Measurements from ENCODE around the gene GOLGA7B.

Gene GOLGA7B

DNA sequence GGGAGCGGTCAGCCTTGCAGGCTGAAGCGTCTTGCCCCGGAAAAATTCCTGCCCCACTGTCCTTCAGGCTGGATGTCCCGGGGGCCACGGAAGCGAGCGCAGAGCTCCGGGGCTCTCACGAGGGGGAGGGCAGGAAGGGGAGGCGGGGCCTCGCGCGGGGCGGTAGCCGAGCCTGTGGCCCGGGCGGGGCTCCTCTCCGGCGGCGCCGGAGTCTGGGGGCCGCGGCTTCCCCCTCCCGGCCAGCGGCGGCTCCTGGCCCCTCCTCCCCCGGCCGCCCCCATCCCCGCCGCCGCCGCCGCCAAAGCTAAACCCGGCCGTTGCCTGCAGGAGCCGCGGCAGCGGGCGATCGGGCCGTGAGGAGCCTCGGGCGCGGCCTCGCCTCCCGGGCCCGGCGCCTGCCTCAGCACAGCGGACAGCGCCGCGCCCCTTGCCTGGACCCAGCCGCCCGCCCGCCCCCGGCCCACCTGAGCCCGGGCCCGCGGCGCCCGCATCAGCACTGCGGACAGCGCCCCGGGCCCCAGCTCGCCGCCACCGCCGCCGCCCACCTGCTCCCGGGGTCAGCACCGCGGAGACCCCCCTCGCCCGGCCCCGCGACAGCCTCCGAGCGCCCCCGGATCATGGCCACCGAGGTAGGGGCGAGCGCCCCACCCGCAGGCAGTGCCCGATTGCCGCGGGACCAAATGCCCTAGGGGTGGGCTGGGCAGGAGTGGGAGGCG, at the start of gene GOLGA7B:
TSS of gene GOLGA7B (plus strand) at position 157 of the 716 bp plus-strand sequence. CDS start at position 618, 461 bp downstream.
- DNase-seq, result peak; percentile 63

GRCh38 chr10:97800474-97800873, 49.2 kb upstream of the GOLGA7B start:
- DNase-seq, result no peak

GRCh38 chr10:97801422-97801821, 48.2 kb upstream of the GOLGA7B start:
- no peak for DNase-seq

GRCh38 chr10:97805096-97805884, 44.4 kb upstream of the GOLGA7B start:
- DNase-seq, result no peak

DNA sequence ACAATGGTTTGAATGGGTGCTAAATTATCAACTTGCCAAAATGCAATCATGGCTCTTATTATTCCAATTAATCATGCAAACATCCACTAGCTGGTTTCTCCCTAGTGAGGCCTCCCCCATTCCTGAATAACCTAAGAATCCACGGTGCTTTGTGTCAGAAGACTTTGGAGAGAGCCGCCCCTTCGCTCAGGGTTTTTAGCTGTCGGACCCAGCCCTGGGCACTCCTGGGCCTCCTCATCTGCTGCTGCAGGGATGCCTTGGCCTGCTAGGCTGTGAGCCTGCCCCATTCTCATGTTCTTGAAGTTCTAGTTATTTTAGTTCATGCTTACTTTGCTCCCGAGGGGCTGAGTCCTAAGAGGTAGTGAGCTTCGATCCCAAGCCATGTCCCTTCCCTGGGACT, 43.7 kb upstream of the GOLGA7B start:
- no peak for DNase-seq

DNA sequence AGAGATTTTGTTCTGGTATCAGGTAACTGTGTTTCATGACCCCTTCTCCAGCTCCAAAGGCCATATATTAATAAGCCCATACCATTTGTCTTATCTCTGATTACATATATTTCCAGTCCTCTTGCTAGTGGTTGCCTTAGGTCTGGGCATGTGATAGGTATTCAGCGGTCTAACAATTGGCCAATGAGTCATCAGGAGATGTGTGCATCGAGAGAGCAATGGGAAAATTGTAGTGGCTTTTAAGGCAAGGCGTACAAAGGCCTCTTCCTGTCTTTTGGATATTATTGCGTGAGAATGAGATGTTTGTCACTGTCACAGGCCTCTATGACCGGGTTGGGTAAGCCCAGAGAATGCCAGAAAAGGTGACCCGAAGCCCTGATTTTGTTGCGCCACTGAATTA, 39.2 kb upstream of the GOLGA7B start:
- DNase-seq, result no peak

DNA sequence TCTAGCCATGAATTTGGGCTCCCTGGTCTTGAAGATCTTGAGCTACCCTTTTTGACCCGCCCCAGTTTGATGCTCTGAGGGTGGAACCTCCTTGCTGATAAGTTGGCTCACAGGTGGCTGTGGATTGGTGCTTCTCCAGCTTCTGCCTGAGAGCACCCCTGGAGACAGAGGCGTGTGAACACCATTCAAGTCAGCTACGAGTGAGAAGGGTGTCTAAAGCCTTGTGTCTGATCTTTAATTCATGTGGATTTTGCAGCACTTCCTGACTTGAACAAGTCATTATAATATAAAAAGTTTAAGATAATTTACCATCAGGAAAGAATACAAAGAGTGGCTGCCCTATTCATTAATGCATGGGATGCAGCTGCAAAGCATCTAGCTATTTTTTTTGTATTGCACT, 37.7 kb upstream of the GOLGA7B start:
- DNase-seq, result no peak

- DNase-seq, result no peak
Observed at GRCh38 chr10:97812696-97813095, 36.9 kb upstream of the GOLGA7B start.

- no peak for DNase-seq
Observed at GRCh38 chr10:97813311-97813710, 36.3 kb upstream of the GOLGA7B start.

- no peak for DNase-seq
Observed at GRCh38 chr10:97814996-97815395, 34.6 kb upstream of the GOLGA7B start.

DNA sequence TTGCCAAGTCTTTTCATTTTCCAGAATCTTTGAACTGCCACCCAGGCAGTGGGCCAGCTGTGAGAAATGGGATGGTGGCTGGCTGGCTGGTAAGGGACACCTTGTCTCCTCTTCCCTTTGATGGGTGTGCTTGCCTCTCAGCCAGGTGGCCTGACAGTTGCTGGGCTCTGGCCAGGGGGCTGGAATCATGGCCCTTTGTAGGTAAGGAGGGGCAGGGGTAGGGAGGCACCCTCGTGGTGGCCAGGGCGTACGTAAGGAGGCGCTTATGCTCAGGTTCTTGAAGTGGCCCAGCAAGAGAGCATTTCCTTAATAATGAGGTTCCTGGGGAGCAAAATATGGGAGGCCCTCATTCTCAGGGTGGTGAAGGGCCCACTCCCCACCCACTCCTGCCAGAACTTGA, 33.0 kb upstream of the GOLGA7B start:
- DNase-seq, result no peak

DNA sequence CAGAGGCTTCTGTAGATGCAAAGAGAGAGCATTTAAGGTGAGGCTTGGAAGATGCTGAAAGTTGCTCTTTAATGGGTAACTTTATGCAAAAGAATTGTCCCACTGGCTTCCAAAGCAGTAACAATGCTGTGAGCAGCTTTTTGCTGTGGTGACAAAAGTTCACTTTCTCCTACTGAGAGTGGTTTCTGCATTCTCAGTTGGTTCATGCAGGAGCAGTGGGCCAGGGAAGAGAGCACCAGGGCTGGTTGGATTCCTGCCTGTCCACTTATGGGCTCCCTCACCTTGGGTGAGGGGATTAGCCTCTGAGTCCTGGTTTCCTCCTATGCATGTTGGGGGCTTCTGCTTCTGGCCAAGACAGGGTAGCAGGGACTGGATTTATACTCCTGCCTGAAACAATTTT, 31.1 kb upstream of the GOLGA7B start:
- DNase-seq, result no peak

DNA sequence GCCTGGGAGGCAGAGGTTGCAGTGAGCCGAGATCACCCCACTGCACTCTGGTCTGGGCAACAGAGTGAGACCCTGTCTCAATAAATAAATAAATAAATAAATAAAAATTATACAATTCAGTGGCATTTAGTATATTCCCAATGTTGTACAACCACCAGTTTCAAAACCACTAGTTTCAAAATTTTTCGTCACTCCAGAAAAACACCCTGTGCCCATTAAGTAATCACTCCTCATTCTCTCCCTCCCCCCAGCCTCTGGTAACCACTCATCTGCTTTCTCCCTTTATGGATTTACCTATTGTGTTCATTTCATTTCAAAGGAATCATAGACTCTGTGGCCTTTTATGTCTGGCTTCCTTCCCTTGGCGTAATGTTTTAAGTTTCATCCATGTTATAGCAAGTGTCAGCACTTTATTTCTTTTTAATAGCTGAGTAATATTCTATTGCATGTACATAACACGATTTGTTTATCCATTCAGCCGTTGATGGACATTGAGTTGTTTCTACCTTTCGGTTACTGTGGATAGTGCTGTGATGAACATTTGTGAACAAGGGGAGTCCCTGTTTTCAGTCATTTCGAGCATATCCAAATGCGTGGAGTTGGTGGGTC, 29.4 kb upstream of the GOLGA7B start:
- no peak for DNase-seq

- no peak for DNase-seq
Observed at GRCh38 chr10:97821308-97822038, 28.2 kb upstream of the GOLGA7B start.

DNA sequence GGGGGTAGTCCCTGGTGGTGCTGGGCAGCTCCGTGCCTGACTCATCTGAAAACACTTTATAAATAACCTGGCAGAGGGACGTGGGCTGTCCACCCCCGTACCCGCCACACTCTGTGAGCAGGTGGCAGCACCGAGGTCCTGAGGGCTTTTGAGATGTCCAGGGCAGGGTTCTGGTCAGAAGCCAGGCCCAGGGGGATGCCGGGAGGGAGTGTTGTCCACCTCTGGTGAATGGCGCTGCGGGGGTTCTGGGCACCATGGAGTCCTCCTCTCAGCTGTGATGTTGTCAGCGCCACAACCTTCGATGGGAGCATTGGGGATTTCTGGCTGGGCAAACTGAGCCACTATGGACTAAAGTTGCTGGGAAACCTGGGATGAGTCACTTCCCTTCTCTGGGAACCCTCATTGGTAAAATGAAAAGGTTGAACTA, 27.4 kb upstream of the GOLGA7B start:
- no peak for DNase-seq

DNA sequence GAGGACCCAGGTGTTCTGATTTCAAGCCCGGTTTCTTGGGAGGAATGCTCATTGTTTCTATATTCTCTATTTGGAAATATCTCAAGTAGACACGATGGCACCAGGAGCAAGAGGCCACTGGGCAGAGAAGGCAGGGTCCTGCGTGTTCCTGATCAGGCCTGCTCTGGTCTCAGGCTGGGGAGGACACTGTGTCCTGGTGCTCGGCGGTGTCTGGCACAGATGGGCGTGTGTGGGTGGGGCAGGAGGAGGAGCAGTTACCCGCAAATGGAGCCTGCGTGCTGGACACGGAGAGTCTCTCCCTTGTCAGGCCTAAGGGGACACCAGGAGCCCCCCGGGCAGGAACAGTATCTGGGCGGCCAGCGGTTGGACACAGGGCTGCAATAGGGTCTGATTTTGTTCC, 25.9 kb upstream of the GOLGA7B start:
- DNase-seq, result no peak

- no peak for DNase-seq
Observed at GRCh38 chr10:97825020-97825760, 24.5 kb upstream of the GOLGA7B start.

GRCh38 chr10:97826892-97827291, 22.8 kb upstream of the GOLGA7B start:
- no peak for DNase-seq

DNA sequence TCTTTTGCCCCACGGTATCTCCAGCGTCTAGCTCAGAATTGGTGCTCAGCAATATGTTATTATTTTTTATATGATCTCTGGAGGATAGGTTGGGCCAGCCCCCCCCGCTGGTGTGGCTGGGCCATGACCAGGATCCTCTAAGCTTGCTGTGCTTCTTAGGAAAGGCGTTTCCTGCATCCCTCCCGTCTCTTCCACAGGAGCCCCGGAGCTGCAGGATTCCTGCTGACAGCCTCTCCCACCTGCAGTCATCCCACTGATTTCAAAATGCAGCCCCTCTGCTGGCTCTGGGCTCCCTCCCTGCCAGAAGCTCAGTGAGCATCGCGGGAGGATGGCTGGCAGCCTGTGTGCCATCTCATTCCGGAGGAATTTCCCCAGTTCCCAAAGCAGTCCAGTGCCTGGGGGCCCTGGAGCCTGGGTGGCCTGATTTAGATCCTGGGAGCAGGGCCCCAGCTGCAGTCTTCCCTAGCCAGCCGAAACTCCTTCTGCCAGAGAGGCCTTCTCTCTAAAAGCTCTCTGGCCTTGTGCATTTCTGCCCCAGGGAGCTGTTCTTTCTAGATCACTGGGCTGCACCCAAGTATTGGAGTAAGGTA, 21.8 kb upstream of the GOLGA7B start:
- DNase-seq, result no peak

DNA sequence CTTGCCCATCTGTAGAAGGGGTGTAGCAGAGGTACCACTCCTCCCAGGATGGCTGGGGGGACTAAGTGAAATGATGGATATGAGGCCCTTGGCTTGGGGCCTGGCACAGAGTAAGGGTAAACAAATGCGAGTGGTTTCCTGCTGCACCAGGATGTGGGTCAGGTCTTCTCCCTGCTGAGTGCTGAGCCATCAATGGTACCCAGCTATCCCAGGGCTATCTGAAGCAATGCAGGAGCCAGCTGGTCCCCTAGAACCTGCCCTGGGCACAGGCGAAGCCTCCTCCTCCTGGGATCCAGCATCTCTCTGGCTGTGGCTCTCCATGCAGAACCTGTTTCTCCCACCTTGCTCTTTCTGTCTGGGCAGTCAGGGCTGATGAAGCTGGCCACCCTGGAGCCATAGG, 20.9 kb upstream of the GOLGA7B start:
- no peak for DNase-seq

DNA sequence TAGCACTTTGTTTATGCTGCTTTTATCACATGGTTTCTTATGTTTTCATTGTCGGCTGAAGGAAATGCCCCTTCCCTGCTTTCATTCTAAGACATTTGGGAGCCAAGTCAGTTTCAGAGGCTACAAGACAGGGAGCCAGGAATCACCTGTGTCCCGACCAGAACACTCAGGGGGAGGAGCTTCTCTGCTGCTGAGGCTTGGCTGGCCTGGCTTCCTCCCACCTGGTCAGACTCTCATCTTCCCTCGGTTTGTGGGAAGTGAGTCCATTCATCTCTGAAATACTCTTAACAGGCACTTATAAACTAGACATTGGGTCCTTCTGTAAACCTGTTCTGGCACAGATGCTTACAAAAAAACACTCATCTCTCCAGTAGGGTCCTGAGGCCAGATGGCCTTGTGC, 19.6 kb upstream of the GOLGA7B start:
- DNase-seq, result no peak

GRCh38 chr10:97831259-97831658, 18.4 kb upstream of the GOLGA7B start:
- DNase-seq, result no peak

Measured in activated gamma-delta T cell treated with Interleukin-2 at 50 U/mL for 16 hours (primary cell).